Lung (tissue), 12 donors: ENCODE results near the gene ZNF516. TPM values are rescaled to one million over a fixed set of nuclear protein-coding genes. Genes with fewer than 3 reads are reported as not detected.

Experiments used
- ATAC-seq: fragments of 200-7000 bp; cut with Tn5 transposase; one replicate; pipeline ENCODE4 v1.9.1; 2020; ENCODE audit warnings: moderate number of reproducible peaks; ENCODE audit not compliant: insufficient read depth, low FRiP score
- DNase-seq, 3 donors: peaks; one replicate each; pipeline ENCODE4 v3.0.0-alpha.2; 2013 to 2017
- H3K27ac ChIP-seq, 2 donors: one replicate each; pipeline ENCODE4 v1.5.1; 2013; ENCODE audit warnings: mild to moderate bottlenecking in 2 of 2, moderate library complexity in 2 of 2, control low read depth in 1 of 2, inconsistent platforms in 1 of 2, low read depth in 1 of 2, low read length in 1 of 2
- H3K27me3 ChIP-seq, 3 donors: one replicate each; pipeline ENCODE4 v1.5.1; 2013; ENCODE audit warnings: low read length in 2 of 3; ENCODE audit not compliant: control insufficient read depth in 3 of 3, insufficient read depth in 3 of 3
- H3K36me3 ChIP-seq, 4 donors: one replicate each; pipeline ENCODE4 v1.5.1; 2013; ENCODE audit warnings: low read length in 4 of 4, mild to moderate bottlenecking in 1 of 4, moderate library complexity in 1 of 4; ENCODE audit not compliant: control insufficient read depth in 4 of 4, insufficient read depth in 4 of 4
- H3K4me1 ChIP-seq, 5 donors: one replicate each; pipeline ENCODE4 v1.5.1; 2013; ENCODE audit warnings: low read length in 5 of 5, mild to moderate bottlenecking in 2 of 5, moderate library complexity in 1 of 5; ENCODE audit not compliant: control insufficient read depth in 5 of 5, insufficient read depth in 5 of 5
- H3K4me3 ChIP-seq: one replicate; pipeline ENCODE4 v1.5.1; 2013; ENCODE audit warnings: mild to moderate bottlenecking, control low read depth, moderate library complexity
- H3K9ac ChIP-seq, 2 donors: one replicate each; pipeline ENCODE4 v1.5.1; 2013; ENCODE audit warnings: low read length in 2 of 2, control low read depth in 1 of 2; ENCODE audit not compliant: insufficient read depth in 1 of 2
- H3K9me3 ChIP-seq, 4 donors: one replicate each; pipeline ENCODE4 v1.5.1; 2013; ENCODE audit warnings: low read length in 3 of 4, mild to moderate bottlenecking in 1 of 4, moderate library complexity in 1 of 4; ENCODE audit not compliant: control insufficient read depth in 4 of 4, insufficient read depth in 3 of 4
- WGBS, 2 donors: extraction: QIAGEN DNeasy Blood & Tissue Kit; methylation state at CpG; one replicate each; pipeline ENCODE4 v1.1.7; 2013; 5-methylcytosine and 5-hydroxymethylcytosine counted together
- polyA plus RNA-seq, 2 donors: library from polyadenylated mRNA; stranded (reverse); fragments of 200-250 nt; gene quantifications; one replicate each; pipeline ENCODE4 v1.2.1, GENCODE V29; 2013
- total RNA-seq, 2 donors: library from RNA; depleted of rRNA in 1 of 2; stranded (reverse); fragments of >200 nt in 1 of 2; gene quantifications; one replicate each; pipeline ENCODE4 v1.2.1, GENCODE V29; 2014 to 2021
- TF ChIP-seq, protein P1 (sequence below): IDR thresholded peaks from 2 replicates; pipeline ENCODE4 v1.5.1; 2012; ENCODE audit warnings: mild to moderate bottlenecking; ENCODE audit errors: control extremely low read depth, extremely low read depth
- donor health status: control.
- donor health status: control.
- donor health status: Bipolar disorder and iron deficiency.
- donor health status: healthy.
- donor health status: DM: yes; HTN: yes; CAD: no.

Gene ZNF516
- total and polyA plus RNA-seq, 4 donors = 7.7 to 45.4 (median 26.4) TPM

DNA sequence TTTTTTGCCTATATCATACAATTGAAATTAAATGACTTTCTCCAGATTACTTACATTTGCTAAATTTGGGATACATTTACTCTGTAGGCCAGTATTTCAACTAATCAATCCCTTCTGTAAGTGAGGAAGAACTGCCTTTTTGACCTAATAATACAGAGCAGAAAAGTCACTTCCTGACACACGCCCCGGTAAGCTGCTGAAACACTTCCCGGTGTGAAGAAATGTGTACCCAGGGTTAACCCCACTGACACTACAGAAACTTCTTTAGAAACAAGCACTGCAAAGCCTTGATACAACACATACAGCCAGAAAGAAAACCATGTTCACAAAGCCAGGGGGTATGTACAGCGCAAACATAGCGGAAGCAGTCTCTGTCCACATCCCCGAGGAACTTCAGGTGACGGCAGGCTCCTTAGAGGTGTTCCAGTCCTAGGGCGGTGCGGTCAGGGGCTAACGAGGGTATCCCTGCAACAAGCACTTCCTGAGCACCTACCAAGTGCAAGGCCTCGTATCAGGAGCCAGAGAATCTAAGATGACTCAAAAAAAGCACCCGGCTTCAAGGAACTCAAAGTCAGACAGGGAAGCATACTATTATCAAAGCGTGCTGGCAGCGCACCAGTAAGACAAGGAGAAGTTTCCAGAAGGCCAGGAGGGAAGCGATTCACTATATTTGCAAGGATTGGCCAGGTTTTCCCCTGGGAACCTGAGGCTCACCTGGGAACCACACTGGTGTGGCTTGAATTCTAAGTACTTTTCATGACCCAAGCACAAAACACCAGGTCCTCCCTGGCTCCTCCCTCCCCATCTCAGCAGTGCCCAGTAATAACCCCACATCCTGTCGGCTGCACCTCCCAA is 46.6 kb downstream of the ZNF516 start:
- WGBS, 2 donors = 35 to 63% methylated on average over 16 of the region's 16 CpGs
- peak overlapping the region in 1 of 2 donors; percentile 9 for H3K27ac ChIP-seq

DNA sequence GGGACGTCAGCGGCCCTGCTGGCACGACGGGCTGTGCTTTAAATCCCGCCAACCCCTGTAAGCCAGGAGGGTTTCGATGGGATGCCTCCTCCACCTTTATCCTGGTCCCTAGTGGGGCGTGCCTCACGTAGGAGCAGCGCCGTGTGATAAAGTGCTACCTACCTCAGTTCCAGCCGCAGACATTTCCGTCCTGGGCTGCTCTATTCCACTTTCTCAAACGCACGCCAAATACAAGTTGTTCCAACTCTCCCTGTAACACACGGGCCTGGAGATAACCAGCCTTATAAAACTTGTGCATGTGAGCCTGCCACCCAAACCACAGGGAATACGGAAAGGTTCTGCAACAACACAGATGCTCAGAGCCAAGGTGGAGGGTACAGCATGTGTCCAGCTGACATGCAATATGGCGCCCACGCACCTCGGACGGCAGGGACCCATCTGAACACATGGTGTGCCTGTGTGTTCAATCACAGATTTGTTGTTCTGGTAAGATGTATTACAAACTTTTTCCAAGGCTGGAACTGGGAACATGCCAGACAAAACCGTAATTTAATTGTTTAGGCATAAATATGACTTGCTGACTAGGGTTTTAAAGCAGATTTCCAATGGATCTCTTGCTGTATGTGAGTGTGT is 47.7 kb downstream of the ZNF516 start:
- Histone ChIP-seq H3K36me3 (peaks cover 0 to 5% (median 3%) of the 10 kb centered on the region in 4 donors), H3K27ac (no peak overlapping the region), H3K9me3 (no peaks in the 10 kb centered on the region), H3K4me1 (peaks cover 10 to 77% (median 23%) of the 10 kb centered on the region in 5 donors), H3K9ac (no peak overlapping the region), H3K4me3 (no peak overlapping the region), H3K27me3 (no peaks in the 10 kb centered on the region)
- TF ChIP-seq, protein P1, sequence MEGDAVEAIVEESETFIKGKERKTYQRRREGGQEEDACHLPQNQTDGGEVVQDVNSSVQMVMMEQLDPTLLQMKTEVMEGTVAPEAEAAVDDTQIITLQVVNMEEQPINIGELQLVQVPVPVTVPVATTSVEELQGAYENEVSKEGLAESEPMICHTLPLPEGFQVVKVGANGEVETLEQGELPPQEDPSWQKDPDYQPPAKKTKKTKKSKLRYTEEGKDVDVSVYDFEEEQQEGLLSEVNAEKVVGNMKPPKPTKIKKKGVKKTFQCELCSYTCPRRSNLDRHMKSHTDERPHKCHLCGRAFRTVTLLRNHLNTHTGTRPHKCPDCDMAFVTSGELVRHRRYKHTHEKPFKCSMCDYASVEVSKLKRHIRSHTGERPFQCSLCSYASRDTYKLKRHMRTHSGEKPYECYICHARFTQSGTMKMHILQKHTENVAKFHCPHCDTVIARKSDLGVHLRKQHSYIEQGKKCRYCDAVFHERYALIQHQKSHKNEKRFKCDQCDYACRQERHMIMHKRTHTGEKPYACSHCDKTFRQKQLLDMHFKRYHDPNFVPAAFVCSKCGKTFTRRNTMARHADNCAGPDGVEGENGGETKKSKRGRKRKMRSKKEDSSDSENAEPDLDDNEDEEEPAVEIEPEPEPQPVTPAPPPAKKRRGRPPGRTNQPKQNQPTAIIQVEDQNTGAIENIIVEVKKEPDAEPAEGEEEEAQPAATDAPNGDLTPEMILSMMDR = no peak
- ATAC-seq (no peak), DNase-seq (peak in 2 of 3 donors; percentile 52 to 65)
- WGBS, 2 donors = 91 to 93% methylated on average over 21 of the region's 21 CpGs

More for the DNA sequence above, 46.6 kb downstream of the ZNF516 start:
- H3K4me3 ChIP-seq = no peak overlapping the region
- DNase-seq (peak in 1 of 3 donors; percentile 7), ATAC-seq (no peak)
- no peaks in the 10 kb centered on the region for H3K27me3 ChIP-seq
- no peaks in the 10 kb centered on the region for H3K9me3 ChIP-seq
- H3K36me3 ChIP-seq = no peaks in the 10 kb centered on the region
- TF ChIP-seq, protein P1 = no peak
- peaks cover 10 to 87% (median 23%) of the 10 kb centered on the region in 5 donors for H3K4me1 ChIP-seq
- no peak overlapping the region for H3K9ac ChIP-seq

GRCh38 chr18:76446321-76447257 is 48.5 kb downstream of the ZNF516 start:
- H3K36me3 ChIP-seq = peaks cover 2 to 13% (median 8%) of the 10 kb centered on the region in 4 donors
- H3K4me3 ChIP-seq = no peak overlapping the region
- H3K9me3 ChIP-seq = no peaks in the 10 kb centered on the region
- no peak for ATAC-seq
- peak in 2 of 3 donors; percentile 46 to 61 for DNase-seq
- peak overlapping the region in 1 of 2 donors; percentile 4 for H3K9ac ChIP-seq
- H3K4me1 ChIP-seq = peaks cover 6 to 69% (median 23%) of the 10 kb centered on the region in 5 donors
- 82 to 83% methylated on average over 20 of the region's 20 CpGs for WGBS, 2 donors
- TF ChIP-seq, protein P1 = no peak
- H3K27ac ChIP-seq = no peak overlapping the region
- no peaks in the 10 kb centered on the region for H3K27me3 ChIP-seq
